Panc1 (cell line): ENCODE measurements around the gene SHISAL1.

Experiments used
- POLR2AphosphoS5 ChIP-seq: IDR thresholded peaks from 2 replicates; pipeline ENCODE4 v1.6.1; 2012; ENCODE audit warnings: mild to moderate bottlenecking, low read depth, low read length, moderate library complexity
- REST ChIP-seq, 2 experiments: IDR thresholded peaks; 2 replicates each; pipeline ENCODE4 v1.6.1; 2011 to 2012; ENCODE audit warnings: low read depth in 2 of 2, control low read depth in 1 of 2, low read length in 1 of 2, mild to moderate bottlenecking in 1 of 2, moderate library complexity in 1 of 2; ENCODE audit not compliant: insufficient read depth in 1 of 2
- SIN3A ChIP-seq: IDR thresholded peaks from 2 replicates; pipeline ENCODE4 v1.6.1; 2012; ENCODE audit warnings: low read depth, mild to moderate bottlenecking, low read length, moderate library complexity, borderline replicate concordance; ENCODE audit not compliant: insufficient read depth
- TCF7L2 ChIP-seq: IDR thresholded peaks from 2 replicates; pipeline ENCODE4 v1.6.1; 2011; ENCODE audit warnings: mild to moderate bottlenecking, low read depth, low read length, inconsistent platforms
- TF ChIP-seq, protein P1 (sequence below): fragments of 450-650 bp; IDR thresholded peaks from 2 replicates; pipeline ENCODE4 v1.5.1; 2017; ENCODE audit warnings: mild to moderate bottlenecking

DNA sequence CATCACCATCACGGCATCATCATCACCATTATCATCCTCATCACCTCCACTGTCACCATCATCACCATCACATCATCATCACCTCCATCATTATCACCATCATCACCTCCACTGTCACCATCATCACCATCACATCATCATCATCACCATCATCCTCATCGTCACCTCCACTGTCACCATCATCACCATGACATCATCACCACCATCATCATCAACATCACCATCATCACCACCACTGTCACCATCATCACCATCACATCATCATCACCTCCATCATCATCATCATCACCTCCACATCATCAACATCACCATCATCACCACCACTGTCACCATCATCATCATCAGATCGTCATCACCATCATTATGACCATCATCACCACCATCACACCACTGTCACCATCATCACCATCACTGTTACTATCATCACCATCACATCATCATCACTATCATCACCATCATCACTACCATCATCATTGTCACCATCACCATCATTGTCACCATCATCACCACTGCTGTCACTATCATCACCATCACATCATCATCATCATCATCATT, 99.2 kb downstream of the SHISAL1 start:
- TF ChIP-seq, protein P1, sequence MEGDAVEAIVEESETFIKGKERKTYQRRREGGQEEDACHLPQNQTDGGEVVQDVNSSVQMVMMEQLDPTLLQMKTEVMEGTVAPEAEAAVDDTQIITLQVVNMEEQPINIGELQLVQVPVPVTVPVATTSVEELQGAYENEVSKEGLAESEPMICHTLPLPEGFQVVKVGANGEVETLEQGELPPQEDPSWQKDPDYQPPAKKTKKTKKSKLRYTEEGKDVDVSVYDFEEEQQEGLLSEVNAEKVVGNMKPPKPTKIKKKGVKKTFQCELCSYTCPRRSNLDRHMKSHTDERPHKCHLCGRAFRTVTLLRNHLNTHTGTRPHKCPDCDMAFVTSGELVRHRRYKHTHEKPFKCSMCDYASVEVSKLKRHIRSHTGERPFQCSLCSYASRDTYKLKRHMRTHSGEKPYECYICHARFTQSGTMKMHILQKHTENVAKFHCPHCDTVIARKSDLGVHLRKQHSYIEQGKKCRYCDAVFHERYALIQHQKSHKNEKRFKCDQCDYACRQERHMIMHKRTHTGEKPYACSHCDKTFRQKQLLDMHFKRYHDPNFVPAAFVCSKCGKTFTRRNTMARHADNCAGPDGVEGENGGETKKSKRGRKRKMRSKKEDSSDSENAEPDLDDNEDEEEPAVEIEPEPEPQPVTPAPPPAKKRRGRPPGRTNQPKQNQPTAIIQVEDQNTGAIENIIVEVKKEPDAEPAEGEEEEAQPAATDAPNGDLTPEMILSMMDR: no peak
- TF ChIP-seq REST (IDR thresholded peaks at IDR 0.05; ENCODE audit: insufficient read depth in 1 of 2, low read depth in 2 of 2, low read length in 1 of 2): no peak
- no peak for TF ChIP-seq POLR2AphosphoS5
- no peak for TF ChIP-seq SIN3A
- no peak for TF ChIP-seq TCF7L2
